MV-4-11 (cell line): ENCODE measurements around the gene SMC1A.
A peak's percentile ranks its signal among the peaks of the same experiment; 100 is the strongest.
"Not testable (repeated sequence)": the region's sequence is repeated elsewhere in the genome, so short reads cannot be mapped to it uniquely, and the experiment has no call there.

Experiments used
- DNase-seq: peaks from one replicate; lab custom pipeline; 2025; lab: John Stamatoyannopoulos, UW

The SMC1A gene

DNA sequence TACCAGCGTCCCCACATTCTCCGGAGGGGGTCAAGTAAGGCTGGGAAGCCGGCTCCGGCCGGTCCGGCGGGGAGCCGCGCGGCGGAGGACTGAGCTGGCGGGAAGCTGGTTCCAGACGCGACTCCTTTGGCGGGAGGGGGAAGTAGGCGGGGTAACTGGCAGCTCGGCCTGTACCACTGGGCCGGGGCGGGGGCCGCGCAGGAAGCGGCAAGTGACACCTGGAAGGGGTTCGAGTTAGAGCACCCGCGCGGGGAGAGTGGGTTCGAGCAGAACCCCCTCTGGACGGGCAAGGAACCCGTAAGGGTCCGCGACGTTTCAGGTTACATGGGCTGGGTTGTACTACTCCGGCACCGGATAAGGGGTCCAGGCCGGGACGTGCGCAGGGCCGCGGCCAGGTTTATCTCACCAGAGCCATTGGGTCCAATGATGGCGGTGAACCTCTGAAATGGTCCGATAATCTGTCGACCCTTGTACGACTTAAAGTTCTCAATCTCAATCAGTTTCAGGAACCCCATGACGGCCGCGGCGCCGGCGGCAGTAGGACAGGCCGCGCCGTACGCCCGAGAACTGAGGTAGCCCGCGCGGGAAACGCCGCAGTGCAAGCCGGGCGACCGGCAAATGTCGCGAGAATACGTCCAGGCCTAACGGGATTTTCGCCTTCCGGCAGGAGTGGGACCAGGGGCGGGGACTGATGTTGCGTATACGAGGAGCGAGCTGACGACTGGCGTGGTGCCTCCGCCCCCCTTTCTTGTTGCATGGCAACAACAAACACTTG, at the start of gene SMC1A:
TSS of gene SMC1A (minus strand) at position 569 of the 775 bp plus-strand sequence. CDS start at position 515, 54 bp downstream.
- peak; percentile 96 for DNase-seq

GRCh38 chrX:53471346-53471745, 48.9 kb upstream of the SMC1A start:
- DNase-seq: no peak

DNA sequence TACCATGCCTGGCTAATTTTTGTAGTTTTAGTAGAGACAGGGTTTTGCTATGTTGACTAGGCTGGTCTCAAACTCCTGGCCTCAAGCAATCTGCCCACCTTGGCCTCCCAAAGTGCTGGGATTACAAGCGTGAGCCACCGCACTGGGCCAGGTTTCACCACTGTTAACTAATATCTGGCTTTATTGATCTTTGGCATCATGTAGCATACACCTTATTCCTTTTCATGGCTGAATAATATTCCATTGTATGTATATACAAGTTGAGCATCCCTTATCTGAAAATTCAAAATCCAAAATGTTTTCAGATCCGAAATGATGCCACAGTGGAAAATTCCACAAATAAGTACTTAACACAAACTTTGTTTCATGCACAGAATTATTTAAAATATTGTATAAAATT, 46.2 kb upstream of the SMC1A start:
- not testable (repeated sequence) for DNase-seq

- no peak for DNase-seq
These were observed 35.6 kb upstream of the SMC1A start for GRCh38 chrX:53458082-53458481.

- peak; percentile 46 for DNase-seq
These were observed 33.8 kb upstream of the SMC1A start for GRCh38 chrX:53456254-53456653.

DNA sequence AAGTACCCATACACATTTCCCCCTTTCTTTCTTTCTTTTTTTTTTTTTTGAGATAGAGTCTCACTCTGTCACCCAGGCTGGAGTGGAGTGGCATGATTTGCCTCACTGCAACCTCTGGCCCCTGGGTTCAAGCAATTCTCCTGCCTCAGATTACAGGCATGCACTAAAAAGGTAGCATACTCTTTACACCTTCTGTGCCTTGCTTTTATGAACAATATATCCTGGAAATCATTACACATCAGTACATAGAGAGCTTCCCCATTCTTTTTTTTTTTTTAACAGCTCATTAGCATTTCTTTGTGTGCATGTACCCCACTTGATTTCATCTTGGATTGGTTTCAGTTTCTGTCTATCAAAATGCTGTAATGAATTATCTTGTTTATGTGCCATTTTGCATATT, 30.4 kb upstream of the SMC1A start:
- no peak for DNase-seq

DNA sequence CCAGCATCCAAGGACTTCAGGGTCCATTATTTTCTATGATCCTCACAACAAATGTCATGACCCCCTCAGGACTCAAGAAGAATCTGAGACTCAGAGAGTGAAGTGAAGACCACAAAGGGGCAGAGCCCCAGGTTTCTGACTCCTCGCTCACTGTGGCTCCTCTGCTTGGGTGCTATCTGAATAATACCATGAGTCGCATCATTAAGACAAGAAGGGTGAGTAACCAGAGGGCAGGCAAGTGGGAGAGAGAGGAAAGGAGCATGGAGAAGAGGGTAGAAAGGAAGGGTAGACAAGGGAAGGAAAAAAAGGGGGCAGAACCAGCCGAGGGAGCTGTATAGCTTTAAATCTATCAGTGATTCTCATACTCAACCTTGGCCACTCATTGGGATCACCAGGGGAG, 27.2 kb upstream of the SMC1A start:
- DNase-seq: no peak

- no peak for DNase-seq
These were observed 25.0 kb upstream of the SMC1A start for GRCh38 chrX:53447441-53447840.

DNA sequence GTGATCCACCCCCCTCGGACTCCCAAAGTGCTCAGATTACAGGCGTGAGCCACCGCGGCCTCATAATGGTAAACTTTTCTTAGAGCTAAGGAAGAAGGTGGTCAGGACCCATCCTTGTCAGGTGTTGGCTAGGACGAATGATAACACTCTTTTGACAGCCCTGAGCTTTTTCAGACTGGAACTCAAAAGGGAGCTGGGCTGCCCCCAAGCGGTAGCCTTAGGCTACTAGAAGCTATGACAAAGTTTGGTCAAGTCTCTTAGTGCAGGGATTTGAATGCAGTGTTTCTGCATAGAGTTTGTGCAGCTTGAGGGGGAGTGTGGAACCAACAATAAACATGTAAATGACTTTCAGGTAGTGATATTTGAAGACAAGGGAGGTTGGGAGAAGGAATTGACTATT, 23.5 kb upstream of the SMC1A start:
- peak; percentile 34 for DNase-seq

DNA sequence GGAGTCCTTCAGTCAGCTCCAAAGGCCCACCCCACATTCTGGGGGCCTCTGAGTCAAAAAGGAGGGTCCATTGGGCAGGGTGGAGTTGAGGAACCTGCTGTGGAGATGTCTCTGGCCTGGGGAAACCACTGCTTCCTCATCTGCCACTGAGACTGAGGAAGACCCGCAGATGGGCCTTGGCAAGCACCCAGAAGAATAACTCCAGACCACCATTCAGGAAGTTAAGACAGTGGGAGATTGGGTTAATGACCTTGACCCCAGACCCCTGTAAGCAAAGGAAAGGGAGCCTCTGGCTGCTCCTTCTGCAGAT, 19.8 kb upstream of the SMC1A start:
- DNase-seq: peak; percentile 76

DNA sequence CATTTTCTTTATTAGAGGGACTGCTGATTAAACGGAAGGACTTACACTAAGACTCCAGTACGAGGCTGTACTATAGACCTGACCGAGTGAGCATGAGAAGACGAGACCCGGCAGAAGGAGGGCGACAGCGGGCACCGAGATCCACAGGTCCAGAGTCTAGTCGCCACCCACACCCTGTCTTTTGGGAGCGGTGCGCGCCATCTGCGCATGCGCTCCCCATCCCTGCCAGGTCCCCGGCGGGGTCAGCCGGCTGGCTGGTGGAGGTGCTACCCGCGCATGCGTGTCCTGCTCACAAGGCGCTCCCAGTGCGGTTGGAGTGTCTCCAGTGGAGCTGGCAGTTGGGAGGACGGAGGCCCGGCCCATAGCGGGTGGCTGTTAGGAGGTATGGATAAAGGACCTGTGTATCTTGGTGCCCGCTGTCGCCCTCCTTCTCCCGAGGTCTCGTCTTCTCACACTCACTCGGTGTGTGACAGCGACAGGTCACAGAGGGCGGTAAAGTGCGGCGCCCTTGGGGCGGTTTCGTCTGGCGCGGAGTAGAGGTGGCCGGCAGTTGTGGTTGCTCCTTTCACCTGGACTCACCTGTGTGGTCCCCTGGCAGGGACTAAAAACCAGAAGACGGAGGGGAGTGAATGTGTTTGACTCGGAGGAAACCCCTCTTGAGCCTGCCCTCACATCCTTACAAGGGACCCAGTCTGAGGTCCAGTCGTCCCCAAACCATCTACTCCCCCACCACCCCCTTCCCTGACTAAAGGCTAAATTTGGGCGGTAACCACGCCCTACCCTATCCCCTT, 19.3 kb upstream of the SMC1A start:
- peak; percentile 73 for DNase-seq

DNA sequence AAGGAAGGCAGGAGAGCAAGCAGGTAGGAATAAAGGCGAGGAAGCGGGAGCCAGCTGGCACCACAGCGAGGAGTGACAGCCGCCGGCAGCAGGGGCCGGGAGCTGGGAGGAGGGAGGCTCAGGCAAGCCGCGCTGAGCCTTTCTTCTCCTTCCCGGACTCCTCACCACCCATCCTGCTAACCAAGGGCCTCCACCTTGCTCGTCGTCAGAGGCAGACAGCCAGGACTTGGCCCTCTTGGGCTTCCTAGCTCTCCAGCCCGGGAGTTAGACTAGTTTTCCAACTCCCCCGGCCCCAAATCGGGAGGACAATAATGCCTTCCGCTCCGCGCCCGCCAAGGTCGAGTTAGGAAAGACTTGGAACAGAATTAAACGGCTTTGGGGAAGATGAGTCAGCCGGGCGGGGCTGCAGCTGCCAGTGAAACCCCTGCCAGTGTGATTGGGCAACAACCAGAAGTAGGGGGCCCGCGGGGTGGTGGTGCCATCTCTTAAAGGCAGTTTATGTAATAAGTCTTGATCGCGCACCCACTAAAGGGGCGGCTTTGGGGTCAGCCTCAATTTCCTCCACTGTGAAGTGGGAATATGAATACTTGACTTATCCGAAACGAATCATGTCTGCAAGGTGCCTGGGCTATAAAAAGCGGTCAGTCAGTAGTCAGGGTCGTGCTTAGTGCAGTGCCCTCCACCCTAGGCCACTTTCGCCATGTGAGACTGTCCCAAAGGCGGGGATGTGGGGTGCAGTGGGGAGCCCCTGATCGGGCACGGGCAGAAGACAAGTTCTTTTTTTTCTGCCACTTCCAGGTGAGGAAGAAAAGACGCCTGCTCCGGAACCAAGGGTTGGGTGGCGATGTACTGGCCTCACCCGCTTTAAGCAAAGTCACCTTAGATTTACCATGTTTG, 18.4 kb upstream of the SMC1A start:
- DNase-seq: peak; percentile 82

GRCh38 chrX:53440101-53440500, 17.6 kb upstream of the SMC1A start:
- no peak for DNase-seq

DNA sequence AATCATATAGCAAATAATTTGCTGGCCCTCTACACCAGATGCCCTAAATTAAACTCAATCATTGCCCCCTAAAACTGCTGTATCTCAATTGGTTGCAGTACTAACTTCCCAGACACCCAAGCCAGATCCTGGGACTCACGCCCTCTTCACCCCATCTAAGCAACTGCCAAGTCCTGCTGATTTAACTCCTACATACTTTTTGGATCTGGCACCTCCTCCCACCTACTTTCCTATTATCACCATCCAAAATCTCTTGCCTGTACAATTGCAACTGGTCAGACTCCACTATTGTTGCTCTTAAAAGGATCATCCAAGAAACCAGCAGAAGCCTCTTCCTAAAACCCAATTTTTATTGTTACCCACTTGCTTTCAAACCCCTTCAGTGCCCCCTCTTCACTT, 16.4 kb upstream of the SMC1A start:
- no peak for DNase-seq

GRCh38 chrX:53438174-53438831, 15.8 kb upstream of the SMC1A start:
- no peak for DNase-seq

DNA sequence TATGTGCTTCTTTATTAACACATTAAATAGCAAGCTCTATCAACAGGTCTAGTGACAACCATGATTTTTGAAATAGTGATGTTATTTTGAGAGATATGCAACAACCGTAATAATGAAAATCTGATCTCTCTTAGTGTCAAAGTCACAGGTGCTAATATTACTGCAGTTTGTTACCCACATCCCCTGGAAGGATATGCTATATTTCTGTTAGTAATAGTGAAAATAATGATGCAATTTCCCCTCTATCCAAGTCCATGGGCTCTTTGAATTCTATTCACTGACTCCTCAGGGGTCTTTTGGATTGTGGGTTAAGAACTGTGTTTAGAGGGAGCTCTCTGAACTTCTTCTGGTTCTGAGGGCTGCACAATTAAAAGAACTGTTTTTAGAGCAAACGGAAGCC, 14.8 kb upstream of the SMC1A start:
- DNase-seq: no peak

GRCh38 chrX:53435997-53436396, 13.5 kb upstream of the SMC1A start:
- peak; percentile 56 for DNase-seq

DNA sequence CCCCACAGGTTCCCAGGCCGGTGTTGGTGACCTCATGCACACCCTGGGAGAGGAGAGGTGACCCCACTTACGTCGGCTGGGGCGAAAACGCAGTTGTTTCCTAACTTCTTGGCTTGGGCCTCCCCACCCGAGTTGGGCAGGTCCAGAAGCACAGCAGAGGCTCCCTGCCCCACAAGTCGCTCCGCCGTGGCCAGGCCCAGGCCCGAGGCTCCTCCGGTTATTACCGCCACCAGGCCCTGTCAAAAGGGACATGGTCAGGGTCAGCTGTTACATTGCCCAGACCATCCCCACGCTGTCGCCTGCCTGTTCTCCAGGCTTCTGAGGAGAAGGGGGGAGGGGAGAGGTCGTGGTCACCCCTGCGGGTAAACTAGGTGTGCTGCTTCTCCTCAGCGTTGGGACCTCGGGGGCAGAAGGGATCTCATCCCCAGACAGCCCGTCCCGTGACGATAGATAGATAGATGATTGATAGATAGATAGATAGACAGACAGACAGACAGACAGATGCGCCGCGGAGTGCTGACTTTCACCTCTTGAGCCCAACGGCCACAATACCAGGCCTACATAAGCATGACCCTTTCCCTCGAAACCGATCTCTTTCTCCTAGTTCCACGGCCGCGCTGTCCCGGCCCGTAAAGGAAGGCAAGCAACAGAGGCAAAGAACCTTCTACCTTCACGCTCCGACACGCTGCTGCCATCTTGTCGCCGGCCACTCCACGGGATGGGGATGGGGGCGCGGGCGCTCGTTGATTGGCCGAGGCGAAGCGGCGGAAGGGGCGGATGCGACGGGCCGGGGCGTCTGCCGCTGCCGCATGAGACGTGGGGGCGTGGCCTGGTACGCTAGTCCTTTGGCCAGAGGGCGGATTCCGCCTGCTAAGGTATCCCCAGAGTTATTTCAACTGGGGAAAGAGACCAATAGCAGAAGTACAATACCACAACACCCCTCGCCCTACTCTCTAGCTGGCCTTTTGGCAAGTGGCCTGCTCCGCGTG, 11.5 kb upstream of the SMC1A start, which contains the start of gene HSD17B10:
TSS of gene HSD17B10 (minus strand) at position 720 of the 989 bp plus-strand sequence. CDS start at position 695, 25 bp downstream.
- DNase-seq: peak; percentile 89

DNA sequence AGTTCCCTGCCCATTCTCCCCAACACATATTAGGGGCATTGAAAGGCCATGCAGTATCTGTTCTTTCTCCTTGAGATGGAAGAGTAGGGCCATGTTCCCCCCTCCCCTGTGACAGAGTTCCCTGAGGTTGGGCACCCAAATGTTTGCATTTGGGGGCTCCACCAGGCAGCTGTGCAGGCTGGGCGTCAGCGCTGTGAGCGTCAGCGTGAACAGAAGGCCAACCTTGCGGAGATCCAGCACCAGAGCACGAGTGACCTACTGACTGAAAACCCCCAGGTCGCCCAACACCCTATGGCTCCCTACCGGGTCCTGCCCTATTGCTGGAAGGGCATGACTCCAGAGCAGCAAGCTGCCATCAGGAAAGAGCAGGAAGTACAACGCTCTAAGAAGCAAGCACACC, 7.8 kb upstream of the SMC1A start:
- DNase-seq: no peak

- DNase-seq: no peak
These were observed 7.3 kb upstream of the SMC1A start for GRCh38 chrX:53429755-53430154.
